SU-DHL-6 (cell line): ENCODE measurements around the gene GAREM2.

ENCODE experiments used
- CTCF ChIP-seq: fragments of 200-600 bp; sonication (generic); IDR thresholded peaks from one replicate; pipeline ENCODE4 v1.5.1; 2017; ENCODE audit warnings: antibody characterized with exemption, mild to moderate bottlenecking, low read length, moderate library complexity; ENCODE audit not compliant: insufficient read depth, poor library complexity, severe bottlenecking
- EZH2phosphoT487 ChIP-seq: fragments of 200-600 bp; sonication (generic), shearing (Covaris generic); conservative IDR thresholded peaks from 2 replicates; pipeline ENCODE4 v1.6.1; 2018; ENCODE audit warnings: mild to moderate bottlenecking, antibody characterized with exemption, low read length, moderate library complexity, mixed read lengths

DNA sequence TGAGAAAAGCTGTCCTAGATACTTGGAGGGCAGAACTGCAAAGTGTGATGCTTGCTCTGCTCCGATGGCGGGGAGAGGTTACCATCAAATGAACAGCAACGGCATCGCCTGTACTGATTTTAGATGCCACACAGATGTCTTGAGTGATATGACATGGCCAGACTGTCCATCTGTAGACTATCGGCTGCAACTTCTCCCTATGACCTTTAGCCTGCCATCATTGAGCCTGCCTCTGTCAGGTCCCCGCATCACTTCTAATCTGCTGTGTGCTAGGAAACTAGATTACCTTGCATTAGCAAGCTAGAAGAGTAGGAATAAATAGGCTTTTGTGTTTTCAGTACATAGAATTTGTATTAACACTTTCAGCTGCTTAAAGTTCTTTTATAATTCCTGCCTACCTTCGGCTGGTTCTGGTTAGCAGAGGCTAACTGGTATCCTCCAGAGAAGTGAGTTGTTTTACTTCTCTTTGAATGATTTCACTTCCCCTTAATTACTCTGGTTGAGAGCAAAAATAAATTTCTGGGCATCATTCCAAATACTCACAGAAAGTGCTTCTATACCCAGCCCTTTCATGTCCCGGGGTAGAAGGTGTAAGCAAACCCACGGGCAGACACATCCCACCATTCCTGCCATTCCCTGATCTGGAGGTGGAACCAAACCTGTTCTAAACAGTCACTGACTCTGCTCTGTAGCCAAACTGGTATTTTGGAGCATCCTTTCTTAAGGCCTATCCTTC lies 24.0 kb downstream of the GAREM2 start:
- TF ChIP-seq CTCF (no peak), EZH2phosphoT487 (no peak)
